Forelimb muscle (tissue), 1 donor: Measurements from ENCODE around the gene CACNA1C. TPM values are rescaled to one million over a fixed set of nuclear protein-coding genes. Genes with fewer than 3 reads are reported as not detected.
"Not testable (repeated sequence)": the region's sequence is repeated elsewhere in the genome, so short reads cannot be mapped to it uniquely, and the experiment has no call there.

Source experiments
- DNase-seq: peaks from one replicate; pipeline ENCODE4 v3.0.0-alpha.2; 2013; ENCODE audit warnings: low read depth
- polyA plus RNA-seq: library from polyadenylated mRNA; unstranded; fragments of 120-200 nt; gene quantifications from one replicate; pipeline ENCODE4 v1.2.1, GENCODE V29; 2013; ENCODE audit not compliant: insufficient read length

The CACNA1C gene
- polyA plus RNA-seq, 1 donor = 3.2 TPM

DNA sequence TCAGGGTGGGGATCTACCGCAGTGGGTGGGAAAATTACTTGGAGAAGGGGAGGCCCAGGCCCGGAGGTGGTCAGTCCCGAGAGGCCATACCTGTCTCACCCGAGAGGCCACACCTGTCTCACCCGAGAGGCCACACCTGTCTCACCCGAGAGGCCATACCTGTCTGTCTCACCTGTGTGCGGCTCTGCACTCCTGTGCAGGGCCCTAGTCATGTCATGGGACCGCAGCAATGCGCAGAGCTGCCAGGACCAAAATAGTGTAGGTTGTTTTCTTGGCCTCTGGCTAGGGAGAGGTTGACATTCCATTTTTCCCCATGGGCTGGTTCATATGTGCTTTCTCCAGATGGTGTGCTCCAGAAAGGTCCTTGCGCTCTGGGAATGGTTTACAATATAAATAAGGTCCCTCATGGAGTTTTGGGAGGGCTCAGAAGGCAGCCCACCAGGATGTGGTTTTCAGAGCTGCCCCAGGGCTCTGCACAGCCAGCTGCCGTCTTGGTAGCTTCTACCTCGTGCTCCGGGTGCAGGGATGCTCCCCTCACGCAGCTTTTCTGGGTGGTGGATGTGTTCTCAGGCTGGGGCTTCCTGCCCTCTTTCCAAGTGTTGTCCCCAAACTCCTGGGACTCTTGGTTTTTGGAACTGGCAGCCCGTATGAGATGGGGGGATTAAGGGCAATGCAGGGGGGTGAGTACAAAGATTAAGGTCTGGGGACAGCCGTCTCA is 58.2 kb downstream of the CACNA1C start:
- no peak for DNase-seq

GRCh38 chr12:2111826-2112225 is 59.0 kb downstream of the CACNA1C start:
- DNase-seq = no peak

DNA sequence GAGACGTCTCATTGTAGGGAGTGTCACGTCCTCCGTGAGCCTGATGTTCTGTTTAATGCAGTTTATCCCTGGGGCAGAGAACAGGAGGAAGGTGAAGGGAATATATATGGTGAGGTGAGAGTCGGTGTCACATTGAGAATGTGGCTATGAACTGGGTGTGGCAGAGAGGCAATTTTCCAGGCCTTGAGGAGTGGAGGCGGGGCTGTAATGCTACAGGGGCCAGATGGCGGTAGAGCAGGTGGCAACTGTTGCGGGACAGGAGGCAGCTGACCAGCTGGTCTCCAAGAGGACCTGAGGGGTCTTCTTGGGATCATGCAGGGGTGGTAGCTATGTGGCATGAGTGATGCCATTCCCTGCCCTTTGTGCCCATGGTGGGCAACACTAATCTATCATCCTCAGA is 59.6 kb downstream of the CACNA1C start:
- DNase-seq = no peak

- DNase-seq = no peak
Observed at GRCh38 chr12:2113119-2113912, 60.5 kb downstream of the CACNA1C start.

- no peak for DNase-seq
Observed at GRCh38 chr12:2114071-2114470, 61.3 kb downstream of the CACNA1C start.

- no peak for DNase-seq
Observed at GRCh38 chr12:2115101-2115845, 62.5 kb downstream of the CACNA1C start.

GRCh38 chr12:2117541-2117940 is 64.8 kb downstream of the CACNA1C start:
- no peak for DNase-seq

GRCh38 chr12:2118061-2118460 is 65.3 kb downstream of the CACNA1C start:
- DNase-seq = no peak

DNA sequence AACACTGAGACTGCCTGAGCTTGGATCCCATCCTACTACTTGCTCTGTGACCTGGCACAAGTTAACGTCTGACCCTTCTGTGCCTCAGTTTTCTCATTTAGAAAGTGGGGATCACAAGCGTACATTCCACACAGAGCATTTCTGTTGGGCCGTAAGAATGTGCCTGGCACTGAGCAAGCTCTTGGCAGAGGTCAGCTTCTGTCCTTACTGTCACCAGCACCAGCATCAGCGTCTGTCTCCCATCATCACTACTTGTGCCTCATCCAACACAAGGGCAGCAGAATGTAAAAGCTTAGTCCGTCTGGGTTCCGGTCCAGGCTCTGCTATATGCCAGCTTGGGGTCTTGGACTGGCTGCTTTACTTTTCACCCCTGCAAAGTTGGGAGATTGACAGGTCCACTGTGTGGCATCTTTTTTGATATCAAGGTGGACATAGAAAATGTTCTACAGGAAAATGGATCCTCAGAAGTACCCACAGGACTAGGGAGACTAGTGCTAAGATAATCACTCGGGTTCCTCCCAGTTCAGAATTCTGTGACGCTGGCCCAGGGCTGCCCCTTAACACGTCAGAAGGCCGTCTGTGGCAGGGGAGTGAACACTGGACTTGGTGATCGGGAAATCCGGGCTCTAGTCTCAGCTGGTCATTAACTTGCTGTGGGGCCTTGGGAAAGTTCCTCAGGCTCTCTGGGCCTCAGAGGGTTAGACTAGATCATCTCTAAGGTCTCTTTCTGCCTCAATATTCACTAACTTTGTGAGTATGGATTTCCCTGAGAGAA is 65.9 kb downstream of the CACNA1C start:
- DNase-seq = no peak

GRCh38 chr12:2119266-2119665 is 66.5 kb downstream of the CACNA1C start:
- DNase-seq = no peak

DNA sequence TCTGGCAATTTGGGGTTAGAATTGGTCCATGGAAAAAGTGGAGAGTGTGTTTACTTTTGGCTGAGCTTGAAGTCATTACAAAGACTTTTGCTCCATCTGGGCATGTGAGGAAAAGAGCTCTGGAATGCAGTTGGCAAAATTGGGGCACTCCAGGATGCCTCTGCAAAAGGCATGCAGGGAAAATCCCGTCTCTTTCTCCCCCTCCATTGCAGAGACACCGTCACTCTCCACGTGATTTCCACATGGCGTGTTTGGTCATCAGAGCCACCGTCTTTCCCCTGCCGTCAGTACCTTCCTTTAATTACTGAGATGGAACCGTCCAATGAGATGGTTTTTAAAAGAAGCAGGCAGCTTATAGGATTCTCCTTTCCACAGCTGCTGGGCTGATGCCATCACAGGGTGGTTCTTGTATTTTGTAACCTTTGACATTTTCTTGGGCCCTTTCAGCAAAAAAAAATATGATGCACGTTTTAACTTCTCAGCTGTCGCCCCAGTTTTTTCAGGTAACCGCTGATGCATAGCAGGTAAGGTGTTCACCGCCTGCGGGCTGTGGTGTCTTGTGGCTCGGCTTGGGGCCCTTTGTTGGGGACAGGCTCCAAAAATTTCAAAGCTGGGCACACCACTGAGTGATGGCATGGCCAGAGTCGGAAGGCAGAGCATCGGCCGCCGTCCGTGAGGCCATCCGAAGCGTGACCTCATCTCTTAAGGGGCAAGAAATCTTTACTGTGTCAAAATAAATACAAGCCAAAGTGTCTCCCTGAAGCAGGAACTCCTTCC is 68.4 kb downstream of the CACNA1C start:
- DNase-seq = no peak

DNA sequence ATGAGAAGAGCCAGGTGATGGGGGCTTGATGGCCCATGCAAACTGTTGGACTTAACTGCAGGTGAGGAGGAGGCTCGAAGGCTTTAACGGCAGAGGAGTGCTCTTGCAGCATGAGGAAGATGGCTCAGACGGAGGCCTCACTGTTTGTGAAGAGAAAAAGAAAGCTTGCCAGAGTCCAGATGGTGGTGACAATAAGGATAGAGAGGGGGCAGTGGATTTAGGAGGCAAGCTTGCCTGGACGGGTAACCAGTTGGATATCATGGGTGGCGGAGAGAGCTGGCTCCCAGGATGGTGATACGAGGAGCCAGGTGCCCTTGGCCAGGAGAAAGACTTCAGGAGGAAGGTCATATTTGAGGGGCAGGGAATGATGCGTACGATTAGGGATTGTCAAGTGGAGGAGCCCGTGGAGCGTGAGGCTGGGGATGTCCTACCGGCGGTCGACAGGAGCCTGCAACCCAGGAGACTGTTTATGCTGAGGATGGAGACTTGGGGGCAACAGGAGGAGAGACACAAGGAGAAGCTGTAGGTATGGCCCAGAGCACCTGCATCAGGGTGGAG is 71.8 kb downstream of the CACNA1C start:
- DNase-seq = no peak

- DNase-seq = no peak
Observed at GRCh38 chr12:2125651-2126522, 73.1 kb downstream of the CACNA1C start.

DNA sequence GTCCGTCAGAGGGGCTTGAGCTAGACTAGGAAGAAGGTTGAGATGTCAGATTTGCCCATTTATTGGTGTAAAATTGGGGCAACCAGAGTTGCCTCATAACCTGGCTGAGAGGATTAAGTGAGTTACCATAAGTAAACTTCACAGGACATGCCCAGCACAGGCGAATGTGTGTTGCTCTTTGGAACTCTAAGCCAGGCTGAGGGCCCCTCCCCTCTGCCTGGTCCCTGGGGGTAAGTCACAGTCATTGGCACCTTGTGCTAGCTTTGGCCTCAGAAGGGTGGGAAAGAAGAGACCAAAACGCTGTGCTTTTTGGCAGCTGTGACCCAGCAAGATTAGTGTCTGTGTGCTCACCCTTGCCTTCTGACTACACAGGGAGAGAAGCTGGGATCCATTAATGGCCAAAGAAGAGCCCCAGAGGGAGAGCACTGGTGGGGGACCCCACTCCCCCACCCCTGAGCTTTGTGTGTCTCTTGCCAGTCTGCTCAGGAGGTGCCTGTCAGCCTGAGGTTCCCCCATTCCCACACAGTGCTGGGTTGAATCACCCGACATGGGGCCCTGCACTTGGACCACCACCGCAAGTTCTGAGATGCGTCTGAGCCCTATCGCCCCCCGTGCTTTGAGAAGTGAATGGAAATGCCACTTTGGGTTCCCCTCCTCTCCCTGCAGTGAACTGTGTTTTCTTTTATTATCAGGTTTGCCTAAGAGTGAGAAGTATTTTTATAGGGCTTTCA is 74.1 kb downstream of the CACNA1C start:
- DNase-seq = no peak

- DNase-seq = no peak
Observed at GRCh38 chr12:2129076-2129475, 76.3 kb downstream of the CACNA1C start.

- DNase-seq = not testable (repeated sequence)
Observed at GRCh38 chr12:2135661-2136418, 83.1 kb downstream of the CACNA1C start.

DNA sequence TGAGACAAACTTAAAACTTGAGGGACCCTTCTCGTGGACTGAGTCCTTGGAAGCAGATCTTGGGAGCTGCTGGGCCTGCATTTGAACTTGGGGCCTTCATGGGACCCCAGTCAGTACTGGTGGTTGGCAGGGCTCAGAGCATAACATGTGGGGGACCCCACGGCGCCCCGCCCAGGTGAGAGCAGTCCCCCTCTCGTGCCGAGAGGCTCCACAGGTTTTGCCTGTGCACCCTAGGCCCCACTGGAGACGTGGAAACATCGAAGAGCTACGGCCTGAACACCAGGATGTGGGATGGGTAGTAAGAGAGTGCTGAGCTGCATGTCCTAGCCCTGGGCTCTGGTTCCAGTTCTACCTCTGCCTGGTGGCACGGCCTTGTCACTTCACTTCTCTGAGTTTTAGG is 84.1 kb downstream of the CACNA1C start:
- no peak for DNase-seq

GRCh38 chr12:2137711-2138110 is 84.9 kb downstream of the CACNA1C start:
- DNase-seq = no peak
